GM20431 (cell line): Measurements from ENCODE around the gene NLRP6.
"Not testable (repeated sequence)": the region's sequence is repeated elsewhere in the genome, so short reads cannot be mapped to it uniquely, and the experiment has no call there.

Experiments
- in situ Hi-C: fragments of 300-500 bp; cut with MseI, MboI; formaldehyde crosslinking; loops from one replicate; pipeline ENCODE4 v1.15.0; 2020; ENCODE audit warnings: low sequenced_read_pairs; ENCODE audit not compliant: unreplicated experiment

Gene NLRP6

DNA sequence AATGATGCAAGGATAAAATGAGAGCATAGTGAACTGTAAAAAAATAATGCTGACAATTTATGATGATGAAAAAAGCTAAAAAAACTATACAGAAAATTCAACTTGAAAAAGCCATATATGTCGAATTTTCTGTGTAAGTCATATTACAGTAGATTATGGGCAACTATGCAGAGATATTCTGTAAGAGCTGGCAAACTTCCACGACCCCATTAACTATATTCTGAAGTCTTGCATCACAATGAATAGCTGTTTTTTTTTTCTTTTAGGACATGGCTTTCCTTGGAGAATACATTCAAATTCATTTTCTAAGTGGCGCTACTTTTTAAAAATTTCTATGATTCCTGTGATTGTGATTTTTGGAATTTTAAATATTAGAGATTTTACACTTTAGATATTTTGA, 23.0 kb upstream of the NLRP6 start:
- in situ Hi-C loops, result no loop called here

DNA sequence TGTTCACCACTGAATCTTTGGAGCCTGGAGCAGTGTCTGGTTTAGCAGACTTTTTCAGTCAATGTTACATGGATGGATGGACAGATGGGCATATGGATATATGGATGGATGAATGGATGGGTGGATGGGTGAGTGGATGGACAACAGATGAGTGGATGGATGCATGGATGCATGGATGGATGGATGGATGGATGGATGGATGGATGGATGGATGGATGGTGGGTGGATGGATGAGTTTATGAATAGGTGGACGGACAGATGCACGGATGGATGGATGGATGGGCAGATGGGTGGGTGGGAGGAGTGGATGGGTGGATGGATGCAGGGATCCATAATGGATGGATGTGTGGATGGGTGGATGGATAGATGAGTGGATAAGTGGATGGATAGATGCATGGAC, 22.4 kb upstream of the NLRP6 start:
- in situ Hi-C loops, result no loop called here

GRCh38 chr11:256952-257737, 21.1 kb upstream of the NLRP6 start:
- in situ Hi-C loops, result no loop called here

GRCh38 chr11:257766-258493, 20.3 kb upstream of the NLRP6 start:
- in situ Hi-C loops, result no loop called here

GRCh38 chr11:259413-259812, 18.8 kb upstream of the NLRP6 start:
- in situ Hi-C loops, result no loop called here

DNA sequence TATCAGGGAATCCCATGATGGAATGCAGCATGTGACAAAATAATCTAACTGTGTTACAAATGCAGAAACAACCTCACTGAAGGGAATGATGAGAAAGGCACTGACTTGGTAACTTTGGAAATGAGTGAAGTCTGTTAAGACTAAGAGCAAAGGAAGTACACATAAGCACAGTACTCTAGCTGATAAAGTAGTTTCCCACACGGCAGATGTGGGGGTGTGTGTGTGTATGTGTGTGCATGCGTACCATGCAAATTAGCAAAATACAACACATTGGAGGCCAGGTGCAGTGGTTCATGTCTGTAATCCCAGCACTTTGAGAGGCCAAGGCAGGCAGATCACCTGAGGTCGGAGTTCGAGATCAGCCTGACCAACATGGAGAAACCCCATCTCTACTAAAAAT, 16.6 kb upstream of the NLRP6 start:
- in situ Hi-C loops, result no loop called here

GRCh38 chr11:266676-267439, 11.3 kb upstream of the NLRP6 start:
- in situ Hi-C loops, result no loop called here

DNA sequence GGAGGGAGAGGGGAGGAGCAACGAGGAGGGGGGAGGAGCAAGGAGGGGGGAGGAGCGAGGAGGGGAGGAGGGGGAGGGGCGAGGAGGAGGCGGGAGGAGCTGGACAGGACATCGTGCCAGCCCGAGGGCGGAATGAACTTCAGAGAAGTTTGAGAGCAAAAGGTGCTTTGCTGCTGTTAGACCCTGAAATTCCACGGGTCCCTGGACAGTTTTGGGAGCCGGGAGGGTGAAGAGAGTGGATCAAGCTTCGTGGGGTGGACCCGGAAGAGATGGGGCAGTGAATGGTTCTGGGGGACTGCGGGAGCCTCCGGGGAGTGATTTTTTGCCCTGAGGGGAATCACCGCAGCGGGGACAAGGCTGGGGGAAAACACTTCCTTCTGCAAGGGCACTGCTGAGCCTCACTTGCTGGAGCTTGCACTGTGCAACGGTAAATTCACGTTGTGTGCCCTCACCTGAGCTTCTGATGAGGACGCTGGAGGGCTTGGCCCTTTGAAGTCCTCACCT, 10.7 kb upstream of the NLRP6 start:
- in situ Hi-C loops, result no loop called here

DNA sequence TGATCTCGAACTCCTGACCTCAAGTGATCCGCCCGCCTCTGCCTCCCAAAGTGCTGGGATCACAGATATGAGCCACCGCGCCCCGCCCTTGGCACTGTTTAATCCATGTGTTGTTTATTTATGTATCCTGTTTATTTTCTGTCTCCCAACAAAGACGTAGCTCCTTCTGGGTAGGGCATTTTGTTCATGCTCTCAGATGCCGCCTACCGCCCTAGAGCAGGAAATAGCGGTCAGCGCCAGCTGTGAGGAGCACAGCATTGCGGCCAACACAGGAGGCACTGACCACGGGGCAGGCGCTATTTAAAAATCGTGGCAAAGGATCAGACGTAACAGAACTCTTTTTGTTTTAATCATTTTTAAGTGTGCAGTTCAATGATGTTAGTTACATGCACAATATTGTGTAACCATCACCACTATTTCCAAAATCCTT, 9.5 kb upstream of the NLRP6 start:
- in situ Hi-C loops, result not testable (repeated sequence)

DNA sequence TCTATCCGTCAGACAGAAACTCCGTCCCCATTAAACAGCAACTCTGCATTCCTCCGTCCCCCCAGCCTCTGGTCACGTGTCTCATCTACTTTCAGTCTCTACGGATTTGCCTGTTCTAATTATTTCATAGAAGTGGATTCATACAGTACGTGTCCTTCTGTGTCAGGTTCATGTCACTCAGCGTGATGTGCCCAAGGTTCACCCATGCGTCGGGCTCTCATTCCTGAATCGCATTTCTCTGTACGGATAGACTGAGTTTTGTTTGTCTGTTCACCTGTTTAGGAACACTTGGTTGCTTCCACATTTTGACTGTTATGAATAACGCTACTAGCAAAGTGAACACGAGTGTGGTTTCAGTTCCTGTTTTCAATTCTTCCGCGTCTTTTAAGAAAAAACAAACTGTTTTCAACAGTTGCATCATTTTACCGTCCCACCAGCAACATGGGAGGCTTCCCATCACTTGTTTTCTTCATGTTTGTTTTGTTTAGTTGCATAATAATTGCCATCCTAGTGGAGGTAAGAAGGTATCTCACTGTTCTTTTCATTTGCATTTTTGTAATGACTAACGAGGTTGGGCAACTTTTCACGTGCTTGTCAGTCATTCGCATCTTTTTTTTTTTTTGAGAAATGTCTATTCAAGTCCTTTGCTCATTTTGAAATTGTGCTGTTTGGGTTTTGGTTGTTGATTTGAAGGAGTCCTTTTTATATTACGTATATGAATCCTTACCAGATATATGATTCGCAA, 8.9 kb upstream of the NLRP6 start:
- in situ Hi-C loops, result no loop called here

GRCh38 chr11:270451-271318, 7.5 kb upstream of the NLRP6 start:
- in situ Hi-C loops, result no loop called here

DNA sequence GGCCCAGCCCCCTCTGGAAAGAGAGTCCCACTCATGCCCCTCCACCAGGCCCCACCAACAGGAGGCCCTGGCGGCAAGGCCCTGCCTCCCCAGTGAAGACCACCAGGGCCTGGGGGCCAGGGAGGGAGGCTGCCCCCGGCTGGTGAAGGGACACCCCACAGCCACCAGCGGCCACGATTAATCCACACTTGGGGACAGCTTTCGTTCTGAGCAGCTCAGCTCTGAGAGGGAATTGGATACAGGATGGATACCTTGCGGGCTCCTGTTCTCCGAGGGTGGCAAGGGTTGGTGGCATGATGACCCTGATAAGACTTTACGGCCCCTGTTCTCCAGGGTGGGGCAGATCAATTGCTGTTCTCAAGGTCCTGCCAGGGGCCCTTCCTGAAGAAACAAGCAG, 6.9 kb upstream of the NLRP6 start:
- in situ Hi-C loops, result no loop called here

DNA sequence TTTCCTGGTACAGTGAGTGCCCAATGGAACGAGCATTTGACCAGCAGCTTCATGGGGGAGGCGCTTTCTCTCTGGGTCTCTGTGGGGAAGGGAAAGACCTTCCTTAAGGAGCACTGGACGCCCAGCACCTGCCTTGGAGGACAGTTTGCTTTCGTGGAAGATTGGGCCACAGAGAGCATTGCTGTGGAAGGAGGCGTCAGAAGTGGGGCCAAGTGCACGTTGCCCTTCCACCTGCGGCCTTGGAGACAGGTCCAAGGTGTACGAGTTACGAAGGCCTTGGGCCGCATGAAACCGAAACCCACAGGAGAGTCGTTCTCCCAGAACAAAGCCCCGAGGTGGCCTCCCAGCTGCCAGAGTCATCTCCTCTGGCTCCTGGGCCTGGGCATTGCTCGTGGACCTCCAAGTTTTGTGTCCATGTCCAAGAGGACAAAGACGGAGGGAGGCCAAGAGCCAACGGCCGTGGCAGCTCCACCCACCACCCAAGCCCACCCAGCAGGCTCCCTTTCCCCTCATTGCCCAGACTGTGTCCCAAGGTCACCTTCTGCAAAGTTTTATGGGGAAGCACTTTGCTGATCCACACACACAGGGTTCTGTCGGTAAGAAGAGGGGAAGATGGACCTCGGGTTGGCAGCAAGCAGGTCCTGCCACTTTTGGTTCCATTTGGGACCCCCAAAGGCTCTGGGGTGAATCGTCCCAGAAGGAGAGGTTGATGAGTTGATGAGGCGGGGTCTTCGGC, 5.8 kb upstream of the NLRP6 start:
- in situ Hi-C loops, result no loop called here

DNA sequence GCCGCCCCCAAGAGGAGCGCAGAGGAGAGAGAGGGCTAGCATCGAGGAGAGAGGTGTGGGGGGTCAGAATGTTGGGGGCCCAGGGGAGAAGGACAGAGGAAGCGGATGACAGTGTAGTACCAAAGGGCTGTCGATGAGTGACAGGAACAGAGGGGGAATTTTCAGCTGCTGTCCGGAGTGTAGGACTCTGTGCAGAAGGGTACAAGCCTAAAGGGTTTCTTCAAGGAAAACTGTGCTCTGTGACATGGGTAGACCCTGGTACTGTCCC, 5.3 kb upstream of the NLRP6 start:
- in situ Hi-C loops, result no loop called here

DNA sequence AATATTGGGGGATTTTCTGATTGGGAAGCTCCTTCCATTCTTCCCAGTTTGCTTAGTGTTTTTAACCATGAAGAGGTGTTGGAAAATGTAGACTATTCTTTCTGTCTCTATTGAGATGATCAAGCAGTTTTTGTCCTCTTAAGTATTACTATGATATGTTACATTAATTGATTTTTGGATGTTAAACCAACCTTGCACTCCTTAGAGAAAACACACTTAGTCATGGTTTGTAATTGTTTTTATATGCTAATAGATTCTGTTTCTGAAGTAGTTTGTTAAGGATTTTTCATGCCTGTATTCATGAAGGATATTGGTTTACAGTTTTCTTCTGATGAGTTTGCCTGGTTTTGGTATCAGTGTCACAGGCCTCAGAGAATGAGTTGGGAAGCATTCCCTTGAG, 2.0 kb upstream of the NLRP6 start:
- in situ Hi-C loops, result no loop called here

- in situ Hi-C loops, result no loop called here
These were observed 1.1 kb downstream of the NLRP6 start for GRCh38 chr11:279040-279965.

- in situ Hi-C loops, result no loop called here
These were observed 1.9 kb downstream of the NLRP6 start for GRCh38 chr11:279966-280705.
